Activated CD4-positive, alpha-beta T cell treated with anti-CD3 and anti-CD28 coated beads, Interleukin-10, Interleukin-2, amounts not matched to agents 100 ng/mL and 50 ng/mL, durations not matched to agents 16 hours and 8 hours (primary cell): ENCODE data around the gene SERAC1.
A peak's percentile ranks its signal among the peaks of the same experiment; 100 is the strongest.
"Not testable (repeated sequence)": the region's sequence is repeated elsewhere in the genome, so short reads cannot be mapped to it uniquely, and the experiment has no call there.

Source experiments
- DNase-seq: peaks from one replicate; pipeline ENCODE4 v3.0.0-alpha.2; 2020

Gene SERAC1

DNA sequence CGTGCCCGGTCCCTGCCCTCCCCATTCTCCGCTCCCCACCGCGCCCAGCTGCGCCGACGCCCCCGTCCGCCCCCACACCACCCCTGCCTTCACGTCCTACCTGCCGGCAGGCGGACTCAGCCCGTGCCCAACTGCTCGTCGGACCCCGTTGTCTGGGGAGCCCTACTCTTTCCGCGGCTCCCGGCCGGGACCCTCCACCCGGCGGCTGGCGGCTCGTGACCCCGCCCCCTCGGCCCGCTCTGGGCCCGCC, at the start of gene SERAC1:
SERAC1 (minus strand) TSS at position 223 of the 250 bp plus-strand sequence. CDS start 9,899 bp downstream, outside the sequence.
- no peak for DNase-seq

DNA sequence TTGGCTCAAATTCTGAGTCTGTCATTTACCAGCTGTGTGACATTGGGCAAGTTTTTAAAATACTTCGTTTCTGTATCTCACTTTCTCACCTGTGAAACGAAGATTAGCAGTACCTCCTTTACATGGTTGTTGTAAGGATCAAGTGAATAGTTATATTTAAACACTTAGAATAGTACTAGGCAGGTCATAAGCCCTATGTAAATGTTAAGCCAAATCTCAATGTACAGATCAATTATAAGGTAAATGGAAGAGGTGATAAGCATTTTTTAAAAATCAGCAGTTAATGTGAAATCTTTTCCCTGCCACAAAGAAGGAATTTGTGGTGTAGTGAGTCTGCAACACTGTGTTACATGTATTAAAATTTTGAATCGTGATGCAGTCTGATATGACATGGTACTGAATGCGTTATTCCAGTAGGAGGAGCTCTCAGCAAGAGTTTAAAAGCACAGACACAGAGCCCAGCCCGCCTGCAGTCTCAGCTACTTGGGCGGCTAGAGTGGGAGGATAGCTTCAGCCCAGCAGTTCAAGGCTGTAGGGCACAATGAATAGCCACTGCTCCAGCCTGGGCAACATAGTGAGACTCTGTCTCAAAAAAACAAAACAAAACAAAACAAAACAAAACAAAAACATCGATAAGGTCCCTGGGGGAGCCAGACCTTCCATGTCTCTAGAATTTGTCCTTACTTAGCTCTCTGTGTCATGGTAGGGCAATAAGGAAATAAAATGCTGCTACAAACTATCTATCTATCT, 46.0 kb upstream of the SERAC1 start:
- peak; percentile 86 for DNase-seq

DNA sequence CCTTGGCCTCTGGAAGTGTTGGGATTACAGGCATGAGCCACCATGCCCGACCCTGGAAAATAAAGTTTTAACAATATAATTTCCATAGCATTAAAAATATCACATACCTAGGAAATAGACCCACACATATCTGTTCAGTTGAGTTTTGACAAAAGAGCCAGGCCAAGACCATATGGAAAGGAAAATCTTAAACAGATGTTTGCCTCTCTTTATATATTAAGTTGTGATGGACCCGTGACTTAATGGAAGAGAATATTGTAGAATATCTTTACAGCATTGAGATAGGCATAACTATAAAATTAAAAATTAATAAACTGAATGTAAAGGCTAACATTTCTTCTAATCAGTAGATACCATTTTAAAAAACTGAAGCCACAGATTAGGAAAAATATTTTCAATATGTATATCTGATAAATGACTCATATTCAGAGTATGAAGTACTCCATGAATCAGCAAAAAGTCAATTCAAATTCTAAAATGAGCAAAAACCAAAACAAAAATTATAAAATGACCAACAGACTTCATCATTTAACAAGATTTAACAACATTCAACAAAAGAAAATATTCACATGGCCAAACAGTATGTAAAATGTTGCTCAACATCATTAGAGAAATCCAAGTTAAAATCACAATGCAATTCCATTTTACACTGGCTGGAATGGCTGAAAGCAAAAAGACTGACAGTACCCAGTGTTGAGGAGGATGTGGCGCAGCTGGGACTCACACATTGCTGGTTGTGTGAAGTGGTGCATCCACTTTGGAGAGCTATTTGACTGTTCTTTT, 43.4 kb upstream of the SERAC1 start:
- DNase-seq: peak; percentile 79

DNA sequence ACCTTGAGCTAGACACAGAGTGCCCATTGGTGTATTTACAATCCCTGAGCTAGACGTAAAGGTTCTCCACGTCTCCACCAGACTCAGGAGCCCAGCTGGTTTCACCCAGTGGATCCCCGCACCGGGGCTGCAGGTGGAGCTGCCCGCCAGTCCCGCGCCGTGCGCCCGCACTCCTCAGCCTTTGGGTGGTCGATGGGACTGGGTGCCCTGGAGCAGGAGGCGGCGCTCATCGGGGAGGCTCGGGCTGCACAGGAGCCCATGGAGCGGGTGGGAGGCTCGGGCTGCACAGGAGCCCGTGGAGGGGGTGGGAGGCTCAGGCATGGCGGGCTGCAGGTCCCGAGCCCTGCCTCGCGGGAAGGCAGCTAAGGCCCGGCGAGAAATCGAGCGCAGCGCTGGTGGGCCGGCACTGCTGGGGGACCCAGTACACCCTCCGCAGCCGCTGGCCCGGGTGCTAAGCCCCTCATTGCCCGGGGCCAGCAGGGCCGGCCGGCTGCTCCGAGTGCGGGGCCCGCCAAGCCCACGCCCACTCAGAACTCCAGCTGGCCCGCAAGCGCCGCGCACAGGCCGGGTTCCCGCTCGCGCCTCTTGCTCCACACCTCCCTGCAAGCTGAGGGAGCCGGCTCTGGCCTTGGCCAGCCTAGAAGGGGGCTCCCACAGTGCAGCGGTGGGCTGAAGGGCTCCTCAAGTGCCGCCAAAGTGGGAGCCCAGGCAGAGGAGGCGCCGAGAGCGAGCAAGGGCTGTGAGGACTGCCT, 41.7 kb upstream of the SERAC1 start:
- not testable (repeated sequence) for DNase-seq

DNA sequence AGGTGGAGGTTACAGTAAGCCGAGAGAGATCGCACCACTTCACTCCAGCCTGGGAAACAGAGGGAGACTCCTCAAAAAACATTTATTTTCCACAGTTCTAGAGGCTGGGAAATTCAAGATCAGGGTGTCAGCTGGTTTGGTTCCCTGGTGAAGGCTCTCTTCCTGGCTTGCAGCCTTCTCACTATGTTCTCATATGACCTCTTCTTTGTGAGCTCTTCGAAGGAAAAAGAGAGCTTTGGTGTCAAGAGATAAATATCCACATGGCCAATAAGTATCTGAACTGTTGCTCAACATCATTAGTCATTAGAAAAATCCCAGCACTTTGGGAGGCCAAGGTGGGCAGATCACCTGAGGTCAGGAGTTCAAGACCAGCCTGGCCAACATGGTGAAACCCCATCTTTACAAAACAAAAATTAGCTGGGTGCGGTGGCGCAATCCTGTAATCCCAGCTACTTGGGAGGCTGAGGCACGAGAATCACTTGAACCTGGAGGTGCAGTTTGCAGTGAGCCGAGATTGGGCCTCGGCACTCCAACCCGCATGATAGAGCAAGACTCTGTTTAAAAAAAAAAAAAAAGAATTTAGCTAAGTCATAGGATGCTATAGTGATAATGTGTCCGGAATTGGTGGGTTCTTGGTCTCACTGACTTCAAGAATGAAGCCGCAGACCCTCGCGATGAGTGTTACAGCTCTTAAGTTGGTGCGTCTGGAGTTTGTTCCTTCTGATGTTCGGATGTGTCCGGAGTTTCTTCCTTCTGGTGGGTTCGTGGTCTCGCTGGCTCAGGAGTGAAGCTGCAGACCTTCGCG, 40.4 kb upstream of the SERAC1 start:
- DNase-seq: not testable (repeated sequence)

DNA sequence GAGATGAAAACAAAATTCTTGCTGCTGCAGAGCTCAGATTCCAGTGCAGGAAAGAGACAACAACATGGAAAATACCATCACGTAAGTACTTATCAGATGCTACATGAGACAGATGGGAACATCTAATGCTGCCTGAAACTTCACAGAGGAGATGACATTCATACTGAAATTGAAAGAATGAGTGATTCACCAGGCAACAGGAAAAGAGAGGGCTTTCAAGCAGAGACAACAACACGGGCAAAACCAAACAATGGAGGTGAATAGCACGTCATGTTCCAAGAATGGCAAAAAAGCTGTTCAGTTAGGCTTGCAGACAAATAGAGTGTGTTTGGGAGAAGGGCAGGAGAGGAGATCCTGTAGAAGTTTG, 39.3 kb upstream of the SERAC1 start:
- DNase-seq: peak; percentile 93

DNA sequence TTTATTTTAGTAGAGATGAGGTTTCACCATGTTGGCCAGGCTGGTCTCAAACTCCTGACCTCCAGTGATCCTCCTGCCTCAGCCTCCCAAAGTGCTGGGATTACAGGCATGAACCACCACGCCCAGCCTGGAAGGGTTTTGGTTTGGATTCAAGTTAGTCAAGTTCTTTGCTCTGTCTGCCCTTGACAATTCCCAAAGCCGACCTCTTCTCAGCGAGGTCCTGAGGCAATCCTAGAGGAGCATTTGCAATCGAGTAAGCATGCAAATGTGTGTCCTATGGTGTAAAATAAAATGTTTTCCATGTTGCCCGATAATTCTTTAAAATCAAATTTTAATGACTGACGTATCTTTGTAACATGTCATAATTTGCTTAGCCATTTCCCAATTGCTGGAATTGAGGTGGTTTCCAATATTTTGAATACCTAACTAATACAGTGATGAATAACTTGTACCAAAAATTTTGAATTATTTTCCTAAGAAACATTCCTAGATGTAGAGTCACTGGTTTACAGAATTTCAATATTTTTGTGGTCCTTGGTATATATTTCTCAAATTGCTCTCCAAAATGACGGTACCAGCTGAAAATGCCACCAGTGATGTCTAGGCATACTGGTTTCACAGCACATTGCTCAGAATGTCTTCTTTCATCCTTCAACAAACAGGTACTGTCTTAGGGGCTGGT, 38.8 kb upstream of the SERAC1 start:
- no peak for DNase-seq

DNA sequence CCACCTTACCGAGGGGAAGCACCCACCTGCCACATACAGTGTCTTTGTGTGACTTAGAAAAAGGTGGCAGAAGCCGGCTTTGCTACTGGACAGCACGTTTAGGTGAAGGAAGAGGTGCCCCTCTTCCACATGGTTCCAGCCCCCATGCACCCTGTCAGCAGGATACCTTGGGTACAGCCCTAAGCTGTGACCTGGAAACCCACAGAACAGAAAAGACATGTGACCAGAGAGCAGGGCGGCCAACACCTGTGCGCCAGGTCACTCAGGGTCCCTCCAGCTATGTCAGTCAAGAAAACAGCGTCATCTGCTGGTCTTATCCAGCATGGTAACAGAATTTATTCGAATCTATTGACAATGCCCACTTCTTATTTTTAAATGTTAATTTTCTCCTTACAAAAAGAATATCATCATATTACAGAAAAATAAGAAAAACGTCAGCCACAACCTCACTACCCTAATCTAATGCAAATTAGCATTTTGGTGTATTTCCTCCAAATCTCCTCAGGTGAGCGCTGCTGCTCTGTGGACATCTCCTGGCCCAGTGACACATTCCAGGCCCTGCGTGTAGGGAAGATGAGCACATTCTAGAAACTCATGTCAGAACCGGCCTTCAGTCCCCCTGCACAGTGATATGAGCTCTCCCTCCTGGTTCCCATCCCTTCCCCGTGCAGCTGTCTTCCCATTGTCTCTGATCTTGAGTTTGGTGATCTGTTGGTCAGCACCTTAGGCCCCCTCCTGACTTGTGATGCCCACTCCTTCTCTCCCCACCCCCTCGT, 37.3 kb upstream of the SERAC1 start:
- no peak for DNase-seq

DNA sequence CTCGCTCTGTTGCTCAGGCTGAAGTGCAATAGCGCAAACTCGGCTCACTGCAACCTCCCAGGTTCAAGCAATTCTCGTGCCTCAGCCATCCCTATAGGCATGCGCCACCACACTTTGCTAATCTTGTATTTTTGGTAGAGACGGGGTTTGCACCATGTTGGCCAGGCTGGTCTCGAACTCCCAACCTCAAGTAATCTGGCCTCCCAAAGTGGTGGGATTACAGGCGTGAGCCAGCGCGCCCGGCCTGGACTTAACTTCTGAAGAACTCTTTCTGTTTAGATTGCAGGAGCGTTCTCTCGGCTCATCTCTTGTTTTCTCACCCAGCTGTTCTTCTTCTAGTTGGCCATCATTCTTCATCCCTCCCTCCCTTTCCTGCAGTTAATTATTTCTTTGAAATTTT, 30.4 kb upstream of the SERAC1 start:
- no peak for DNase-seq

DNA sequence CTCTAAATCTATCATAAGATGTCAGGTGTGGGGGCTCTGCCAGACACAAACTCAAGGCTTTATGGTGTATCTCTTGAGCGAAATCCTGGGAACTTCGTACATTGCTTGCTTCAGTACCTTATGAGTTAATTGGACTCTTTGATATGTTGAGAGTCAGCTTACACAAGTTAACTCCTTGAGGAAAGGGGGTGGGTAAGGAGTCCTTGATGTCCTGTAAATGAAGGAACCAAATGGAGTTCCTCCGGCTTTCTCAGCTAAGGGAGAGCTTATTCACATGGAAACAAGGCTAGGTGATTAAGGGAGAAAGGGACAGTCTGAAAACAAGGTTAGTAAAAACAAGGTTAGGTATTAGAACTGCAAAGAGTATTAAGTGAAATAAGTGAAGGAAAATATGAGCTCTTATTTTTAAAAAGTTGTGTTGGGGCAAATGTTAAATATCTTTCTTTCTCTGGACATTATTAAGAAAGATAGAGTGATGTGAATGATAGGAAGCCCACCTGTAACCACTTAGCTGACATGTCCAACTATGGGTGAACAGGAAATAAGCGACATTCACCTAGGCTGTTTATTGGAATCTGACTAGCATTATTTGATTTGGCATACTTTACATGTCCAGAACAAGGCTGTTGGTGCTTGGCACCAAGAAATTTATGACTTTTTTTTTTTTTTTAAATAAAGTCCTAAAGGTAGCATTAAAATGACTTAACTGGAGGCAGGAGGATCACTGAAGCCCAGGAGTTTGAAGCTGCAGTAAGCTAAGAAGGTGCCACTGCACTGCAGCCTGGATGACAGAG, 26.6 kb upstream of the SERAC1 start:
- no peak for DNase-seq

DNA sequence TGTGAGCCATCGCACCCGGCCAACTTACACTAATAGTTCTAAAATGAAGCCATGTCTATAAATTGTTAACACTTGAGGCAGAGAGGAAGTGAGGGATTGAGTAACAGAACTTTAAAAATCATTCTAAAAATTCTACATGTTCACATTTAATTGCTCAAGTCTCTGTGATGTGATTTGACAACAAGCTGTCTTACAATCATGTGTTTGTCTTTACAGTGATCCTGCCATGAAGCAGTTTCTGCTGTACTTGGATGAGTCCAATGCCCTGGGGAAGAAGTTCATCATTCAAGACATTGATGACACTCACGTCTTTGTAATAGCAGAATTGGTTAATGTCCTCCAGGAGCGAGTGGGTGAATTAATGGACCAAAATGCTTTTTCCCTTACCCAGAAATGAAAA, 23.7 kb upstream of the SERAC1 start:
- DNase-seq: no peak

DNA sequence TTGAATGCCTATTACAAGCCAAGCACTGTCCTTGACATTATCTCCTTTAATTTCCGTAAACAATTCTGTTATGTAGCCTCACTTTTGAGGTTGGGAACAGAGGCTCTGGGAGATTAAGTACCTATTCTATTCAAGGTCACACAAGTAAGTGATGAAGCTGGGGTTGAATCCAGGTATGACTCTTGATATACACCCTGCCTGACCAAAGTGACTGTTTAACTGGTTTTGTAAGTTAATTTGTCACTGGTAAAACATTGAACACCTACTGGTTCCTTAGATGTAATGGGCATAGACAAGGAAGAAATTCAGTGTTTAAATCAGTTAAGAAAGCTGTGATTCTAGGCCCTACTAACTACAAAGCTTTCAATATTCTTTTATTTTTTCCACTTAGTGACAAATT, 23.0 kb upstream of the SERAC1 start:
- no peak for DNase-seq

DNA sequence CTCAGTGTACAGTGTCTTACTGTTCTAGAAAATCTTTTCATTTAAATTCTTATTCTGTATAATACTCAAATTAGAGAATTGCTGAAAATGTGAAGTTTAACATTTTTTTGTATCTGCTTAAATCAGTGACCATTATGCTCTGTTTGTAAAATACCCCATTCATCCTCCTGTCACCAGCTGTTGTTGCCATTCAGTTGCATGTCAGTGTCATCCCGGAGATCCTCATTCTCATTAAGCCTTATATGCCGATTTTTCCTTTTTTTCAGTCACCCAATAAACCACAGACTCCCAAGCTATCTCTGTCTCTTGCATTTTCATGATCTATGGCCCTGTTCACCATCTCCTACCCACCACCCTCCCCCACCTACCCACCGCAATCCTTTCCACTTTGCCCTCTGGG, 20.5 kb upstream of the SERAC1 start:
- DNase-seq: no peak

DNA sequence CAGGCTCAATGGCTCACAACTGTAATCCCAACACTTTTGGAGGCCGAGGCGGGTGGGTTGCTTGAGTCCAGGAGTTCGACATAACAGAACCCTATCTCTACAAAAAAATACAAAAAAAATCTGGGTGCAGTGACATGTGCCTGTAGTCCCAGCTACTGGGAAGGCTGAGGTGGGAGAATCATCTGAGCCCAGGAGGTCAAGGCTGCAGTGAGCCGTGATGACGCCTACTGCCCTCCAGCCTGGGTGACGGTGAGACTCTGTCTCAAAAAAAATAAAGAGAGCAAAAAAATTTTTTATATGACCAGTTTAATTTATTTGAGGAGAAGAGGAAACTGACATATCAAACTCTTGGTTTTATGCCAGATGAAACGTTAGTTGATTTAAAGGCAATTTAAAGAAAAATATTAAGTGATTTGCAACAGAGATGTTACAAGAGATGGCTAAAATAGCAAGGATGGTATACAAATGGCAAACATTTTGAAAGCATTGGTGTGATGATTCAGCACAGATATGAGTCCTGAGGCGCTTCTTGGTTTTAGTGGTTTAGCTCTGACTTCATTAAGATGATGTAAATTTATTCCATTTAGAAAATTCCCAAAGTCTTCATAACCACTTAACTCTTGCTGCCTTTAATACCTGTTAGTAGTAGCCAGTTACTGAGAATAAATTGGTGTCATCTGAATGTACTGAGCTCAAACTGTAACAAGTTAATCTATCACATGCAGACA, 17.8 kb upstream of the SERAC1 start:
- DNase-seq: peak; percentile 23

DNA sequence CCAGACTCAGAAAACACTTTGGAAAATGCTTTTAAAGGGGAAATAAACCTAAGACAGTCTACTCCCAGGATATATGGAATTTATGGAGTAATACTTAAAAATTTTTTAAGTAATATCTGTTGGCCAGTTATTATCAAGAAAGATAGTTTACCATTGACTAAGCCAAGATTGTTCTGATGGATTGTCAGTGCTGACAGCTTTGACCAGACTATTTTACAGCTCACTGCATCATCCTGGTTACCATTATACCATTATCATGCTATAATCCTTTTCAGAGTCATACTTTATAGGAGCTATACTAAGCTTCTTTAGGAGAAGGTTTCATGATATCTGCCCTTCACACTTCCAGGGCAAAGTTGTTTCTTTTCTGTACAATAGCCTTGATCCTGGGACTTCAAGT, 16.5 kb upstream of the SERAC1 start:
- no peak for DNase-seq

DNA sequence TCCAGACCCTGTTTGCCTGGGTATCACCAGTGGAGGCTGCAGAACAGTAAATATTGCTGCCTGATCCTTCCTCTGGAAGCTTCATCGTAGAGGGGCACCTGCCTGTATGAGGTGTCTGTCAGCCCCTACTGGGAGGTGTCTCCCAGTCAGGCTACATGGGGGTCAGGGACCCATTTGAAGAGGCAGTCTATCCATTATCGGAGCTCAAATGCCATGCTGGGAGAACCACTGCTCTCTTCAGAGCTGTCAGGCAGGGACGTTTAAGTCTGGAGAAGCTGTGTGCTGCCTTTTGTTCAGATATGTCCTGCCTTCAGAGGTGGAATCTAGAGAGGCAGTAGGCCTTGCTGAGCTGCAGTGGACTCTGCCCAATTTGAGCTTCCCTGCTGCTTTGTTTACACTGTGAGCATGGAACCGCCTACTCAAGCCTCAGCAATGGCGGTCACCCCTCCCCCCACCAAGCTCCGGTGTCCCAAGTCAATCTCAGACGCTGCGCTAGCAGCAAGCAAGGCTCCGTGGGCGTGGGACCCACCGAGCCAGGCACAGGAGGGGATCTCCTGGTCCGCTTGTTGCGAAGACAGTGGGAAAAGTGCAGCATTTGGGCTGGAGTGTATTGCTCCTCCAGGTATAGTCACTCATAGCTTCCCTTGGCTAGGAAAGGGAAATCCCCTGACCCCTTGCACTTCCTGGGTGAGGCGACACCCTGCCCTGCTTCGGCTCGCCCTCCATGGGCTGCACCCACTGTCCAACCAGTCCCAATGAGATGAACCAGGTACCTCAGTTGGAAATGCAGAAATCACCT, 15.3 kb upstream of the SERAC1 start:
- not testable (repeated sequence) for DNase-seq

DNA sequence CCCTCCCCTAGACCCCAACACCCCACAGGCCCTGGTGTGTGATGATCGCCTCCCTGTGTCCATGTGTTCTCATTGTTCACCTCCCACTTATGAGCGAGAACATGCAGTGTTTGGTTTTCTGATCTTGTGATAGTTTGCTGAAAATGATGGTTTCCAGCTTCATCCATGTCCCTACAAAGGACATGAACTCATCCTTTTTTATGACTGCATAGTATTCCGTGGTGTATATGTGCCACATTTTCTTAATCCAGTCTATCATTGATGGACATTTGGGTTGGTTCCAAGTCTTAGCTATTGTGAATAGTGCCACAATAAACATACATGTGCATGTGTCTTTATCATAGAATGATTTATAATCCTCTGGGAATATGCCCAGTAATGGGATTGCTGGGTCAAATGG, 9.7 kb upstream of the SERAC1 start:
- DNase-seq: not testable (repeated sequence)

DNA sequence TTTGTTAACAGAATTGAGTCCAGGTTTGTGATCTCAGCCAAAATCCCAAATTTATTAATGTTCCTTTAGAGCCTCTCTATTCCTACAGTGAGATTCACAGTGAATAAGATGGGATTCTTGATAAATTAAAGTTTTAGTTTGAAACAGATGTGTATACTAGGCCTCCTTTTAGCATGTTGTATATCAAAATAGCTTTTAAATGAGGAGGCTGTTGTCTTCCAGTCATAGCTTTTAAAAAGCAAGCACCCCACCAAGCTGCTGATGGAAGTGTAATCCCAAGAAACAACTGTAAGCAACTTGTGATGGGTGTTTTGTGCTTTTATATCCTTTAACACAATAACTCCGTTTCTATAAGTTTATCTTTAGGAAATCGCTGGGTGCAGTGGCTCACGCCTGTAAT, 7.0 kb upstream of the SERAC1 start:
- DNase-seq: no peak

DNA sequence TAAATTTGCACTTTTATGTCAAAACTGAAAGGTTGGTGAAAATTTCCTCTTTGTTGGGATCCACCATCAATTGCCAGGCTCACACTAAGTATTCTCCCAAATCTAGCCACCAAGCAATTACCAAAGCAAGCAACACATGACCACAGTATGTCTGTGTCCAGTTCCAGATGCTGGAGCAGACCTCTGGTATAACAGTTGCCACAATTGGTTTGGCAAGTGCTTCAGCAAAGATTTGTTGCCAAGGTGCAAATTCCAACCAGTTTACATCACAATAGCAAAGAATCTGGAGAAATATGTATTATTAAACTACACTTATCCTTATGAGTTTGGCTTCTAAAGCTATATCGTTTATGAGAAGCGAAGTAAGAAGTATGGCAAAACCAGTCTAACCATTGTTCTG, 6.5 kb upstream of the SERAC1 start:
- no peak for DNase-seq
